ENCODE measurements around the gene RBPJ. TPM values are rescaled to one million over a fixed set of nuclear protein-coding genes. Genes with fewer than 3 reads are reported as not detected.

The RBPJ gene
- total and polyA plus RNA-seq, 10 donors, result 18.4 to 91.9 (median 77.9) TPM

DNA sequence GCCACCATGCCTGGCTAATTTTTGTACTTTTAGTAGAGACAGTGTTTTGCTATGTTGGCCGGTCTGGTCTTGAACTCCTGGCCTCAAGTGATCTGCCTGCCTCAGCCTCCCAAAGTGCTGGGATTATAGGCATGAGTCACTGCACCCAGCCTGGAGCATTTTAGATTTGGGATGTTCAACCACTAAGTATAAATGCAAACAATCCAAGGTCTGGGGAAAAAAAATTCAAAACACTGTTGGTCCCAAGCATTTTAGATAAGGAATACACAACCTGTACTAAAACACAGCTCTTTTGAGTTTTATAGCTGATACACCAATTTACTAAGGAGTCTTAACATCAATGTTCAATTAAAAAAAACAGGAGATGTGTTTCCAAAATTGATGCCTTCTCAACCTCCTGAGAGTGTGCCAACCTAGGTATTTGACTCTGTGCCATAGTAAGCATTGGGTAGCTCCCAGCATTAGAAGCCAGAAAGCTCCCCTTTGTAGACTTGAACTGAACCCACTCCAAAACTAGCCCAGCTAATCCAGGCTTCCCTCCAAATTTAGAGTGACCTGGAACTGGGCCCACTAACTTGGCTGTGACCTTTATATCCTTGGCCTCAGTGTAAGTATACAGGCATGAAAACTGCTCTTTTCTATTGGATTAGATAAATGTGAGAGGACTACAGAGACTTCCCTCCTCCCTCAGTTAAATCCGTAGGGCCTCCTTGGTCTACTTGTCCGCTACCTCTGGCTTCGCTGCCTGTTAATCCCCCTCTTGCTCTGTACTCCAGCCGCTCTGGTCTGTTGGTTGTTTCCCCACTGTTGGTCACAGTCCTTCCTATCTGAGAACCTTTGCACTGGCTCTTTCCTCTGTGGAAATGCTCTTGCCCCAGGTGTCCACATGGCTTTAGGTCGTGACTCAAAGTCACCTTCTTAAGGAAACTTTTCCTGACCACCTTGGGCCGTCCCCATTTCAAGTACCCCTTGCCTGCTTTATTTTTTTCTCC, 91.9 kb downstream of the RBPJ start:
- Histone ChIP-seq H3K4me3 (no peak overlapping the region), H3K27me3 (replicated peaks in 1 of 7) (no peaks in the 10 kb centered on the region), H3K4me1 (peaks cover 0 to 21% (median 9%) of the 10 kb centered on the region in 6 donors), H3K9me3 (no peaks in the 10 kb centered on the region), H3K27ac (no peak overlapping the region), H3K36me3 (peaks cover 0 to 48% (median 10%) of the 10 kb centered on the region in 6 donors)
- intact Hi-C loops (cut with DNase I; ENCODE audit: low total_unique reads), result loop anchor here (5.0 kb wide), 2 partner anchors 80 to 330 kb away; no protein-coding TSS in a partner anchor
- WGBS, 5 donors, result 74 to 79% (median 76%) methylated on average over 7 of the region's 7 CpGs
- TF ChIP-seq, protein P1, sequence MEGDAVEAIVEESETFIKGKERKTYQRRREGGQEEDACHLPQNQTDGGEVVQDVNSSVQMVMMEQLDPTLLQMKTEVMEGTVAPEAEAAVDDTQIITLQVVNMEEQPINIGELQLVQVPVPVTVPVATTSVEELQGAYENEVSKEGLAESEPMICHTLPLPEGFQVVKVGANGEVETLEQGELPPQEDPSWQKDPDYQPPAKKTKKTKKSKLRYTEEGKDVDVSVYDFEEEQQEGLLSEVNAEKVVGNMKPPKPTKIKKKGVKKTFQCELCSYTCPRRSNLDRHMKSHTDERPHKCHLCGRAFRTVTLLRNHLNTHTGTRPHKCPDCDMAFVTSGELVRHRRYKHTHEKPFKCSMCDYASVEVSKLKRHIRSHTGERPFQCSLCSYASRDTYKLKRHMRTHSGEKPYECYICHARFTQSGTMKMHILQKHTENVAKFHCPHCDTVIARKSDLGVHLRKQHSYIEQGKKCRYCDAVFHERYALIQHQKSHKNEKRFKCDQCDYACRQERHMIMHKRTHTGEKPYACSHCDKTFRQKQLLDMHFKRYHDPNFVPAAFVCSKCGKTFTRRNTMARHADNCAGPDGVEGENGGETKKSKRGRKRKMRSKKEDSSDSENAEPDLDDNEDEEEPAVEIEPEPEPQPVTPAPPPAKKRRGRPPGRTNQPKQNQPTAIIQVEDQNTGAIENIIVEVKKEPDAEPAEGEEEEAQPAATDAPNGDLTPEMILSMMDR (IDR thresholded peaks at IDR 0.05 in 8 of 11, conservative IDR thresholded peaks at IDR 0.05 in 3 of 11), result no peak
- no peak for TF ChIP-seq POLR2A (IDR thresholded peaks at IDR 0.05)
- no peak for TF ChIP-seq POLR2AphosphoS5 (IDR thresholded peaks at IDR 0.05)
- no peak for DNase-seq

DNA sequence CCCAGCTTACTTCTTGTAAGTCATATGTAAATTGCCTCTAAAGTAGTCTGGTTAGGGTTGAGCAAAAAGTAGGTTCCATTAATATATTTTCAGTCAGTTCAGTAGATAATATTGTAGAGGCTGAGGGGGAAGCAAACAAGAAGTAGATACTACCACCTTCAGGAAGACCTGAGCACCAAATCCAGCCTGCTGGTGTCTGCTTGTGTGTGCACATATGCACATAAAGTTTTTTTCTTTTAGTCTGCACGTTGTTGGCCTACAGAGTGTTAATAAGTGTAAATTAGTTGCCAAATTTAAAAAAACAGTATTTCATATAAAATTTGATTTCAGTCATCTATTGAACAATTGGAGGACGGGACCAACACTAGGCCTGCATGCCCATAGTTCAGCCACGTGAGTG, 92.8 kb downstream of the RBPJ start:
- H3K4me1 ChIP-seq, result peaks cover 0 to 21% (median 9%) of the 10 kb centered on the region in 6 donors
- H3K27me3 ChIP-seq (replicated peaks in 1 of 7), result no peaks in the 10 kb centered on the region
- no peak for DNase-seq
- WGBS, 5 donors, result 82 to 93% (median 88%) methylated on average over 3 of the region's 3 CpGs
- H3K27ac ChIP-seq, result no peak overlapping the region
- H3K36me3 ChIP-seq, result peaks cover 0 to 41% (median 10%) of the 10 kb centered on the region in 6 donors
- H3K4me3 ChIP-seq, result no peak overlapping the region
- intact Hi-C loops (cut with DNase I; ENCODE audit: low total_unique reads), result loop anchor here (5.0 kb wide), 2 partner anchors 81 to 331 kb away; no protein-coding TSS in a partner anchor
- TF ChIP-seq, protein P1 (IDR thresholded peaks at IDR 0.05 in 8 of 11, conservative IDR thresholded peaks at IDR 0.05 in 3 of 11), result no peak
- TF ChIP-seq POLR2AphosphoS5 (IDR thresholded peaks at IDR 0.05) (no peak), POLR2A (IDR thresholded peaks at IDR 0.05) (no peak)
- H3K9me3 ChIP-seq, result no peaks in the 10 kb centered on the region

DNA sequence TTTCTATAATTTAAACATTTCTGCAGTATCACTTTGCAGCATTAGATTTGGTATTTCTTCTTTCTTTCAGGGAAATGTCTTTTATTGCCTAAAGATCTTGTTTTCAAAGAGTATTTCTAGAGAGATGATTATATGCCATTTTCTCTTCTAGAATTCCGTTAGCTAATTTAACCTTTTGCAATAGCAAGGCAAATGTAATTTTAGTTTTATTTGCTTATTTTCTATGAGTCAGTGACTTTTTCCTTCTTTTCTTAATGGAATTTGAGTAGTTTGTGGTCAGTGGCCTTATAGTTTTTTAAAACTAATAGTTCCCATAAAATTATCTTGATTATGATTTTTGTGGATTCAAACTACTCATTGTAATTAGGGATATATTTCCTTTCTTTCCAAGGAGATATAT, 97.3 kb downstream of the RBPJ start:
- TF ChIP-seq POLR2A (IDR thresholded peaks at IDR 0.05), result no peak
- TF ChIP-seq, protein P1 (IDR thresholded peaks at IDR 0.05 in 8 of 11, conservative IDR thresholded peaks at IDR 0.05 in 3 of 11), result no peak
- no peak for TF ChIP-seq POLR2AphosphoS5 (IDR thresholded peaks at IDR 0.05)
- Histone ChIP-seq H3K27me3 (replicated peaks in 1 of 7) (no peaks in the 10 kb centered on the region), H3K27ac (no peak overlapping the region), H3K36me3 (peaks cover 0 to 69% (median 25%) of the 10 kb centered on the region in 6 donors), H3K4me3 (no peak overlapping the region), H3K4me1 (peaks cover 0 to 7% (median under 1%) of the 10 kb centered on the region in 6 donors), H3K9me3 (no peaks in the 10 kb centered on the region)
- DNase-seq, result no peak
- intact Hi-C loops (cut with DNase I; ENCODE audit: low total_unique reads), result no loop called here
- WGBS, 5 donors, result 88 to 100% (median 91%) methylated on average over 1 of the region's 1 CpG

DNA sequence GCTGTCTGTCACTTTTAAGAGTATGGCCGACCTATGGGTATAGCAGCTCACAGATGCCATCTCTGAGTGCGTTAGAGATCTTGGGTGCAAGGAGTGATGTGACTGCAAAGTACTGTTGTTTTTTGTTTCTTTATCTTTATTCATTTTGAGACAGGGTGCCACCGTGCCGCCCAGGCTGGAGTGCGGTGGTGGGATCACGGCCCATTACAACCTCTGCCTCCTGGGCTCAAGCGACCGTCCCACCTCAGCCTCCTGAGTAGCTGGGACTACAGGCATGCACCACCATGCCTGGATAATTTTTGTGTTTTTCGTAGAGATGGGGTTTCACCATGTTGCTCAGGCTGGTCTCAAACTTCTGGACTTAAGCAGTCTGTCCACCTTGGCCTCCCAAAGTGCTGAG, 98.0 kb downstream of the RBPJ start:
- Histone ChIP-seq H3K27me3 (replicated peaks in 1 of 7) (no peaks in the 10 kb centered on the region), H3K9me3 (no peaks in the 10 kb centered on the region), H3K36me3 (peaks cover 0 to 72% (median 25%) of the 10 kb centered on the region in 6 donors), H3K4me3 (no peak overlapping the region), H3K4me1 (no peaks in the 10 kb centered on the region), H3K27ac (no peak overlapping the region)
- TF ChIP-seq POLR2A (IDR thresholded peaks at IDR 0.05) (no peak), POLR2AphosphoS5 (IDR thresholded peaks at IDR 0.05) (peak in 1 of 3 donors; percentile 27)
- TF ChIP-seq, protein P1 (IDR thresholded peaks at IDR 0.05 in 8 of 11, conservative IDR thresholded peaks at IDR 0.05 in 3 of 11), result no peak
- intact Hi-C loops (cut with DNase I; ENCODE audit: low total_unique reads), result no loop called here
- DNase-seq, result no peak
- WGBS, 5 donors, result 92 to 98% (median 97%) methylated on average over 9 of the region's 9 CpGs

All from spleen (tissue), 11 donors.